HG02571 (cell line): ENCODE results near the gene NMUR2.

Experiments used
- ATAC-seq: cut with Tn5 transposase; IDR thresholded peaks from one replicate; pipeline ENCODE4 v1.9.1; 2021; ENCODE audit warnings: mild to moderate bottlenecking, moderate library complexity; ENCODE audit not compliant: unreplicated experiment

NMUR2 gene

GRCh38 chr5:152405145-152405544 lies at the start of gene NMUR2:
Gene NMUR2, minus strand, starts transcription at chr5:152405279. Its CDS starts 166 bp downstream, at chr5:152405113.
- no peak for ATAC-seq

- ATAC-seq = no peak
Observed at GRCh38 chr5:152443935-152444334, 38.9 kb upstream of the NMUR2 start.

GRCh38 chr5:152439791-152440190 lies 34.7 kb upstream of the NMUR2 start:
- ATAC-seq = no peak

GRCh38 chr5:152437866-152438265 lies 32.8 kb upstream of the NMUR2 start:
- no peak for ATAC-seq

GRCh38 chr5:152427721-152428120 lies 22.6 kb upstream of the NMUR2 start:
- ATAC-seq = no peak

- ATAC-seq = no peak
Observed at GRCh38 chr5:152425083-152425482, 20.0 kb upstream of the NMUR2 start.

- ATAC-seq = no peak
Observed at GRCh38 chr5:152424501-152424900, 19.4 kb upstream of the NMUR2 start.

GRCh38 chr5:152422081-152422480 lies 17.0 kb upstream of the NMUR2 start:
- ATAC-seq = no peak

GRCh38 chr5:152412129-152412528 lies 7.0 kb upstream of the NMUR2 start:
- no peak for ATAC-seq

- no peak for ATAC-seq
Observed at GRCh38 chr5:152406082-152406481, 1.0 kb upstream of the NMUR2 start.

- no peak for ATAC-seq
Observed at GRCh38 chr5:152404494-152404893, 585 bp downstream of the NMUR2 start.

- ATAC-seq = no peak
Observed at GRCh38 chr5:152403046-152403445, 2.0 kb downstream of the NMUR2 start.

GRCh38 chr5:152400846-152401245 lies 4.2 kb downstream of the NMUR2 start:
- ATAC-seq = no peak

- ATAC-seq = peak; percentile 79
Observed at GRCh38 chr5:152397581-152397980, 7.5 kb downstream of the NMUR2 start.

- ATAC-seq = no peak
Observed at GRCh38 chr5:152393441-152393840, 11.6 kb downstream of the NMUR2 start.

GRCh38 chr5:152389208-152389849 lies 15.8 kb downstream of the NMUR2 start:
- ATAC-seq = no peak

- no peak for ATAC-seq
Observed at GRCh38 chr5:152388610-152389009, 16.5 kb downstream of the NMUR2 start.

- no peak for ATAC-seq
Observed at GRCh38 chr5:152380415-152381123, 24.5 kb downstream of the NMUR2 start.

- ATAC-seq = no peak
Observed at GRCh38 chr5:152379331-152379730, 25.7 kb downstream of the NMUR2 start.

GRCh38 chr5:152378730-152379129 lies 26.3 kb downstream of the NMUR2 start:
- no peak for ATAC-seq

GRCh38 chr5:152376886-152377285 lies 28.2 kb downstream of the NMUR2 start:
- no peak for ATAC-seq

GRCh38 chr5:152374711-152375275 lies 30.3 kb downstream of the NMUR2 start:
- ATAC-seq = no peak
